Measurements from ENCODE around the gene TECPR1.

DNA sequence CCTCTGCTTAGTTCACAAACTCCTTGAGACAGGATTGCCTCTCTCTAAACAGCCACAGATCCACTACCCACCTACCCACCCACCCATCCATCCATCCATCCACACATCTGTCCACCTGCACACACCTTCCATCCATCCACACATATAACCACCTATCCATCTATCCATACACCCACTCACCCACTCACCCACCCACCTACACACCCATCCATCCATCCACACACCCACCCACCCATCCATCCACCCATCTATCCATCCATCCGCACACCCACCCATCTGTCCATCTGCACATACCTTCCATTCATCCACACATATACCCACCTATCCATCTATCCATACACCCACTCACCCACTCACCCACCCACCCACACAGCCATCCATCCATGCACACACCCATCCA, 9.7 kb downstream of the TECPR1 start:
- TF ChIP-seq, protein P1, sequence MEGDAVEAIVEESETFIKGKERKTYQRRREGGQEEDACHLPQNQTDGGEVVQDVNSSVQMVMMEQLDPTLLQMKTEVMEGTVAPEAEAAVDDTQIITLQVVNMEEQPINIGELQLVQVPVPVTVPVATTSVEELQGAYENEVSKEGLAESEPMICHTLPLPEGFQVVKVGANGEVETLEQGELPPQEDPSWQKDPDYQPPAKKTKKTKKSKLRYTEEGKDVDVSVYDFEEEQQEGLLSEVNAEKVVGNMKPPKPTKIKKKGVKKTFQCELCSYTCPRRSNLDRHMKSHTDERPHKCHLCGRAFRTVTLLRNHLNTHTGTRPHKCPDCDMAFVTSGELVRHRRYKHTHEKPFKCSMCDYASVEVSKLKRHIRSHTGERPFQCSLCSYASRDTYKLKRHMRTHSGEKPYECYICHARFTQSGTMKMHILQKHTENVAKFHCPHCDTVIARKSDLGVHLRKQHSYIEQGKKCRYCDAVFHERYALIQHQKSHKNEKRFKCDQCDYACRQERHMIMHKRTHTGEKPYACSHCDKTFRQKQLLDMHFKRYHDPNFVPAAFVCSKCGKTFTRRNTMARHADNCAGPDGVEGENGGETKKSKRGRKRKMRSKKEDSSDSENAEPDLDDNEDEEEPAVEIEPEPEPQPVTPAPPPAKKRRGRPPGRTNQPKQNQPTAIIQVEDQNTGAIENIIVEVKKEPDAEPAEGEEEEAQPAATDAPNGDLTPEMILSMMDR (IDR thresholded peaks at IDR 0.05; ENCODE audit: low read length), result no peak
- no peak for TF ChIP-seq EZH2 (optimal IDR thresholded peaks at IDR 0.05; ENCODE audit: low read depth, low read length)
